ENCODE data around the gene FAM83G. TPM values are rescaled to one million over a fixed set of nuclear protein-coding genes. Genes with fewer than 3 reads are reported as not detected.
"Not testable (repeated sequence)": the region's sequence is repeated elsewhere in the genome, so short reads cannot be mapped to it uniquely, and the experiment has no call there.

FAM83G gene
- total RNA-seq, 1 experiment from 2014 or later, result 21.0 TPM

GRCh38 chr17:18956021-18956420 is 48.5 kb downstream of the FAM83G start:
- not testable (repeated sequence) for DNase-seq (ENCODE audit: low read depth)

- DNase-seq (ENCODE audit: low read depth), result no peak
Measured at GRCh38 chr17:18955009-18955408, 49.6 kb downstream of the FAM83G start.

GRCh38 chr17:18954321-18954720 is 50.2 kb downstream of the FAM83G start:
- no peak for DNase-seq (ENCODE audit: low read depth)

GRCh38 chr17:18953231-18953728 is 51.3 kb downstream of the FAM83G start:
- DNase-seq (ENCODE audit: low read depth), result no peak

GRCh38 chr17:18951941-18952842 is 52.4 kb downstream of the FAM83G start, which contains the start of gene SLC5A10:
Gene SLC5A10, plus strand, starts transcription at chr17:18952165. Its CDS starts 41 bp downstream, at chr17:18952206.
- DNase-seq (ENCODE audit: low read depth), result no peak

- no peak for DNase-seq (ENCODE audit: low read depth)
Measured at GRCh38 chr17:18950944-18951905, 53.3 kb downstream of the FAM83G start.

GRCh38 chr17:18950346-18950745 is 54.2 kb downstream of the FAM83G start:
- no peak for DNase-seq (ENCODE audit: low read depth)

GRCh38 chr17:18949566-18949965 is 55.0 kb downstream of the FAM83G start:
- DNase-seq (ENCODE audit: low read depth), result no peak

- DNase-seq (ENCODE audit: low read depth), result no peak
Measured at GRCh38 chr17:18948476-18949006, 56.0 kb downstream of the FAM83G start.

GRCh38 chr17:18947866-18948265 is 56.7 kb downstream of the FAM83G start:
- no peak for DNase-seq (ENCODE audit: low read depth)

- DNase-seq (ENCODE audit: low read depth), result no peak
Measured at GRCh38 chr17:18946536-18946935, 58.0 kb downstream of the FAM83G start.

- no peak for DNase-seq (ENCODE audit: low read depth)
Measured at GRCh38 chr17:18944646-18945045, 59.9 kb downstream of the FAM83G start.

GRCh38 chr17:18938692-18939023 is 65.9 kb downstream of the FAM83G start:
- no peak for DNase-seq (ENCODE audit: low read depth)

- DNase-seq (ENCODE audit: low read depth), result no peak
Measured at GRCh38 chr17:18937981-18938691, 66.4 kb downstream of the FAM83G start.

GRCh38 chr17:18933102-18934058 is 71.2 kb downstream of the FAM83G start:
- DNase-seq (ENCODE audit: low read depth), result no peak

- no peak for DNase-seq (ENCODE audit: low read depth)
Measured at GRCh38 chr17:18932360-18933055, 72.1 kb downstream of the FAM83G start.

GRCh38 chr17:18928628-18929125 is 75.9 kb downstream of the FAM83G start:
- DNase-seq (ENCODE audit: low read depth), result no peak

GRCh38 chr17:18925187-18925586 is 79.4 kb downstream of the FAM83G start:
- DNase-seq (ENCODE audit: low read depth), result no peak

GRCh38 chr17:18922596-18922995 is 82.0 kb downstream of the FAM83G start:
- DNase-seq (ENCODE audit: low read depth), result not testable (repeated sequence)
